CD14-positive monocyte (primary cell): ENCODE data around the gene IZUMO1. TPM values are rescaled to one million over a fixed set of nuclear protein-coding genes. Genes with fewer than 3 reads are reported as not detected.

Experiments
- DNase-seq, 3 donors: peaks; one replicate each; pipeline ENCODE4 v3.0.0-alpha.2; 2011 to 2022
- H2AFZ ChIP-seq: 2 replicates; pipeline ENCODE4 v1.6.0; 2012; ENCODE audit warnings: mild to moderate bottlenecking, low read depth, low read length, inconsistent platforms; ENCODE audit not compliant: insufficient read depth, poor library complexity, severe bottlenecking
- H3K27ac ChIP-seq, 2 donors: 1 replicate in 1 of 2; 2 replicates in 1 of 2; pipeline ENCODE4 v1.5.1; 2012 to 2013; ENCODE audit warnings: low read length in 2 of 2, control low read depth in 1 of 2, inconsistent platforms in 1 of 2, low read depth in 1 of 2, mild to moderate bottlenecking in 1 of 2
- H3K27me3 ChIP-seq, 2 donors: one replicate each; pipeline versions ENCODE4 v1.6.0 to v1.6.1; 2011 to 2013; ENCODE audit warnings: low read length in 2 of 2; ENCODE audit not compliant: control insufficient read depth in 2 of 2, insufficient read depth in 2 of 2
- H3K36me3 ChIP-seq, 2 donors: replicated peaks in 1 of 2; 1 replicate in 1 of 2; 2 replicates in 1 of 2; pipeline versions ENCODE4 v1.5.1 to v1.6.1; 2012 to 2013; ENCODE audit warnings: low read length in 2 of 2, control low read depth in 1 of 2, inconsistent platforms in 1 of 2, mild to moderate bottlenecking in 1 of 2; ENCODE audit not compliant: insufficient read depth in 2 of 2, control insufficient read depth in 1 of 2
- H3K4me1 ChIP-seq, 2 donors: 1 replicate in 1 of 2; 2 replicates in 1 of 2; pipeline versions ENCODE4 v1.5.1 to v1.6.1; 2012 to 2013; ENCODE audit warnings: low read length in 2 of 2, control low read depth in 1 of 2, inconsistent platforms in 1 of 2, mild to moderate bottlenecking in 1 of 2, moderate library complexity in 1 of 2; ENCODE audit not compliant: insufficient read depth in 2 of 2, control insufficient read depth in 1 of 2
- H3K4me2 ChIP-seq: replicated peaks from 2 replicates; pipeline ENCODE3; 2012; ENCODE audit warnings: low read length, moderate library complexity, mild to moderate bottlenecking; ENCODE audit not compliant: poor library complexity, severe bottlenecking; ENCODE audit errors: extremely low read depth
- H3K4me3 ChIP-seq, 3 experiments: fragments of 200-600 bp in 1 of 3; sonication (generic) in 1 of 3; replicated peaks in 1 of 3; 1 replicate in 2 of 3; 2 replicates in 1 of 3; pipeline ENCODE4 v1.5.1; 2011 to 2013; ENCODE audit warnings: low read length in 3 of 3, mild to moderate bottlenecking in 3 of 3, control low read depth in 2 of 3, low read depth in 2 of 3, inconsistent platforms in 1 of 3, moderate library complexity in 1 of 3
- H3K79me2 ChIP-seq: 2 replicates; pipeline ENCODE4 v1.6.0; 2012; ENCODE audit warnings: mild to moderate bottlenecking, control low read depth, inconsistent platforms, low read length, moderate library complexity; ENCODE audit not compliant: insufficient read depth
- H3K9ac ChIP-seq: 2 replicates; pipeline ENCODE4 v1.6.0; 2017; ENCODE audit warnings: low read length, mild to moderate bottlenecking; ENCODE audit not compliant: insufficient read depth, poor library complexity, severe bottlenecking
- H3K9me3 ChIP-seq, 2 donors: replicated peaks in 1 of 2; 1 replicate in 1 of 2; 2 replicates in 1 of 2; pipeline versions ENCODE4 v1.5.1 to v1.6.1; 2012 to 2013; ENCODE audit warnings: low read length in 2 of 2, control low read depth in 1 of 2; ENCODE audit not compliant: control insufficient read depth in 1 of 2, insufficient read depth in 1 of 2
- H4K20me1 ChIP-seq: 2 replicates; pipeline ENCODE4 v1.6.0; 2012; ENCODE audit warnings: mild to moderate bottlenecking, low read length, control low read depth, moderate library complexity; ENCODE audit not compliant: insufficient read depth
- H3K27ac Mint-ChIP-seq, 7 donors: one replicate each; pipeline ENCODE4 v1.8.0; 2020; ENCODE audit warnings: mild to moderate bottlenecking in 7 of 7, mixed read lengths in 7 of 7, moderate library complexity in 6 of 7, inconsistent platforms in 2 of 7
- H3K27me3 Mint-ChIP-seq, 3 donors: one replicate each; pipeline ENCODE4 v1.8.0; 2021 to 2022; ENCODE audit warnings: low read depth in 3 of 3, mild to moderate bottlenecking in 3 of 3, mixed read lengths in 3 of 3, moderate library complexity in 3 of 3, inconsistent platforms in 1 of 3
- H3K36me3 Mint-ChIP-seq, 2 donors: one replicate each; pipeline ENCODE4 v1.8.0; 2020; ENCODE audit warnings: mixed read lengths in 2 of 2, inconsistent platforms in 1 of 2, mild to moderate bottlenecking in 1 of 2
- H3K4me1 Mint-ChIP-seq: one replicate; pipeline ENCODE4 v1.8.0; 2020; ENCODE audit warnings: mild to moderate bottlenecking, mixed read lengths
- H3K4me3 Mint-ChIP-seq, 2 donors: one replicate each; pipeline ENCODE4 v1.8.0; 2020; ENCODE audit warnings: mild to moderate bottlenecking in 2 of 2, mixed read lengths in 2 of 2, moderate library complexity in 1 of 2
- H3K9me3 Mint-ChIP-seq, 7 donors: one replicate each; pipeline ENCODE4 v1.8.0; 2020 to 2022; ENCODE audit warnings: mixed read lengths in 7 of 7, mild to moderate bottlenecking in 6 of 7, moderate library complexity in 6 of 7, inconsistent platforms in 2 of 7
- CTCF ChIP-seq: fragments of 200-600 bp; IDR thresholded peaks from one replicate; pipeline ENCODE4 v1.8.0; 2022; ENCODE audit warnings: antibody characterized with exemption, mild to moderate bottlenecking
- WGBS: methylation state at CpG from one replicate; pipeline ENCODE4 v1.1.5; 2013; ENCODE audit warnings: missing lambda C conversion rate; ENCODE audit not compliant: insufficient coverage; 5-methylcytosine and 5-hydroxymethylcytosine counted together
- intact Hi-C, 2 donors: fragments of 100-400 bp; cut with micrococcal nuclease; formaldehyde crosslinking; loops; one replicate each; pipeline versions ENCODE4 v1.15.0 to v1.15.1; 2023
- polyA plus RNA-seq, 3 donors: library from polyadenylated mRNA; depleted of rRNA in 1 of 3; unstranded in 2 of 3; stranded (reverse) in 1 of 3; fragments of 300-500 nt in 2 of 3; fragments of >200 nt in 1 of 3; fragmentation: Illumina TruSeq in 2 of 3; gene quantifications; 1 replicate in 2 of 3; 2 replicates in 1 of 3; pipeline ENCODE4 v1.2.3, GENCODE V29; 2012 to 2021

IZUMO1 gene
- polyA plus RNA-seq, 3 donors, result not detected

- H3K4me1 ChIP-seq, result peaks cover 11 to 22% of the 10 kb centered on the region in 2 donors
- no peaks in the 10 kb centered on the region for H3K27me3 ChIP-seq
- Mint-ChIP-seq H3K4me3 (peak overlapping the region; percentile 93 to 96), H3K9me3 (peaks cover 6 to 9% (median 7%) of the 10 kb centered on the region in 7 donors), H3K27me3 (peaks cover 0 to 6% (median 1%) of the 10 kb centered on the region in 3 donors), H3K36me3 (peaks cover 0 to 3% of the 10 kb centered on the region in 2 donors), H3K4me1 (peaks cover 14% of the 10 kb centered on the region), H3K27ac (peak overlapping the region in 3 of 7 donors; percentile 96 to 97 (median 96))
- peak overlapping the region in 1 of 3 experiments; percentile 76 for H3K4me3 ChIP-seq
- TF ChIP-seq CTCF, result no peak
- peak overlapping the region; percentile 81 for H3K4me2 ChIP-seq
- H3K9ac ChIP-seq, result no peak overlapping the region
- 41% methylated on average over 12 of the region's 12 CpGs for WGBS
- no peak for DNase-seq
- no peak overlapping the region for H2AFZ ChIP-seq
- H3K79me2 ChIP-seq, result no peaks in the 10 kb centered on the region
- H4K20me1 ChIP-seq, result no peaks in the 10 kb centered on the region
- H3K27ac ChIP-seq, result no peak overlapping the region
- intact Hi-C loops, result loop anchor here in 1 of 2 donors (5.0 kb wide), 1 partner anchor 73 kb away; the partner anchor contains the start of gene CA11
- peaks cover 3 to 8% of the 10 kb centered on the region in 2 donors for H3K9me3 ChIP-seq
- no peaks in the 10 kb centered on the region for H3K36me3 ChIP-seq
These were observed 26.5 kb downstream of the IZUMO1 start for GRCh38 chr19:48720251-48720612.

GRCh38 chr19:48719263-48720171, 27.2 kb downstream of the IZUMO1 start, which contains the start of gene MAMSTR:
MAMSTR (minus strand) TSS chr19:48719725; CDS start chr19:48719031, 694 bp downstream.
- WGBS, result 90% methylated on average over 20 of the region's 33 CpGs
- no peaks in the 10 kb centered on the region for H3K36me3 ChIP-seq
- H3K4me1 ChIP-seq, result peaks cover 13 to 21% of the 10 kb centered on the region in 2 donors
- H3K4me3 ChIP-seq, result peak within 1 kb of the TSS in 2 of 3 experiments; percentile 72 to 76
- H3K4me2 ChIP-seq, result peak within 1 kb of the TSS; percentile 81
- H3K9me3 ChIP-seq, result peaks cover under 1 to 1% of the 10 kb centered on the region in 2 donors
- no peak for TF ChIP-seq CTCF
- H3K27ac ChIP-seq, result peak within 1 kb of the TSS; percentile 82 to 85
- intact Hi-C loops, result loop anchor here (5.0 to 10.0 kb wide), 2 partner anchors 72 to 75 kb away; partner anchors contain the start of gene CA11 (in 2 of the 2)
- H3K9ac ChIP-seq, result no peak within 1 kb of the TSS
- no peaks in the 10 kb centered on the region for H4K20me1 ChIP-seq
- H2AFZ ChIP-seq, result peak within 1 kb of the TSS; percentile 82
- Mint-ChIP-seq H3K9me3 (peaks cover 0 to 4% (median under 1%) of the 10 kb centered on the region in 7 donors), H3K4me3 (peak within 1 kb of the TSS; percentile 93 to 96), H3K4me1 (peaks cover 13% of the 10 kb centered on the region), H3K36me3 (no peaks in the 10 kb centered on the region), H3K27me3 (peaks cover 0 to 6% (median 1%) of the 10 kb centered on the region in 3 donors), H3K27ac (peak within 1 kb of the TSS; percentile 93 to 97 (median 96))
- no peak for DNase-seq
- H3K27me3 ChIP-seq, result no peaks in the 10 kb centered on the region
- no peaks in the 10 kb centered on the region for H3K79me2 ChIP-seq
